GM21737 (cell line): Measurements from ENCODE around the gene WASF2.
A peak's percentile ranks its signal among the peaks of the same experiment; 100 is the strongest.
"Not testable (repeated sequence)": the region's sequence is repeated elsewhere in the genome, so short reads cannot be mapped to it uniquely, and the experiment has no call there.

Experiments used
- ATAC-seq: cut with Tn5 transposase; IDR thresholded peaks from one replicate; pipeline ENCODE4 v1.9.1; 2021; ENCODE audit warnings: mild to moderate bottlenecking, moderate library complexity; ENCODE audit not compliant: unreplicated experiment

Gene WASF2, protein sequence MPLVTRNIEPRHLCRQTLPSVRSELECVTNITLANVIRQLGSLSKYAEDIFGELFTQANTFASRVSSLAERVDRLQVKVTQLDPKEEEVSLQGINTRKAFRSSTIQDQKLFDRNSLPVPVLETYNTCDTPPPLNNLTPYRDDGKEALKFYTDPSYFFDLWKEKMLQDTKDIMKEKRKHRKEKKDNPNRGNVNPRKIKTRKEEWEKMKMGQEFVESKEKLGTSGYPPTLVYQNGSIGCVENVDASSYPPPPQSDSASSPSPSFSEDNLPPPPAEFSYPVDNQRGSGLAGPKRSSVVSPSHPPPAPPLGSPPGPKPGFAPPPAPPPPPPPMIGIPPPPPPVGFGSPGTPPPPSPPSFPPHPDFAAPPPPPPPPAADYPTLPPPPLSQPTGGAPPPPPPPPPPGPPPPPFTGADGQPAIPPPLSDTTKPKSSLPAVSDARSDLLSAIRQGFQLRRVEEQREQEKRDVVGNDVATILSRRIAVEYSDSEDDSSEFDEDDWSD

DNA sequence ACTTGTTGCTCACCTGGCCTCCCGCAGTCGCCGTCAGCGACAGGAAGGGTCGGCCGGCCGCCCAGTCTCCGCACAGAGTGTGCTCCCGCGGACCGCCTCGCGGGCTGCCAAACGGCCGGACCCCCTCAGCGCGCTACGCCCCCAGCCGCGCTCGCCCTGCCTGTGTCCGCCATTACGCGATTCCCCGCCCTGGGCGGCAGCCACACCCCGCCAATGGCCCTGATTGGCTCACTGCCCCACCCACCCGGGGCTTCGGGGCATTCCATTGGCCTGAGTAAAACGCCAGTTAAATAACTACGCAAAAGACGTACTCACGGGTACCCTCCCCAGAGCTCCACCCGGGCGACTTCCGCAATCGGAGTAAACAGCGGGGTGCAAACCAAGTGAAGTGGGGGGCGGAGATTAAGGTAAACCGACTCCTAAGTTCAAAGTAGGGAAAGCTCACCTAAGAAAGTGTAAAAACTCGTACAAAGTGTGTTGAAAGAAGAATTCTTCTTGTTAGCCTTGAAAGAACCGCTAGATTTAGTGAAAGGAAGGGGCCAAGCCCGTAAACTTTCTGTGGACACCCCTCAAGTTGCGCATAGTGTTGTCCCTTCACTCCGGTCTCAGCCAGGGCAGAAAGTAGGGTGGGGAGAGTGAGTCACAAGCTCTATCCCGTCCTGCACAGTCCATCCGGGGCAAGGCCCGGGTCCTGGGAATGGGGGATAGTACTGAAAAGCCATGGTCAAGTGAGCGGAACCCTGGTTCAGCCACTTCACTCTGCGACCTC lies at the start of gene WASF2:
Gene WASF2, minus strand, starts transcription at position 195 of the 769 bp plus-strand sequence. CDS start 61,277 bp downstream, outside the sequence.
- ATAC-seq = peak; percentile 74

DNA sequence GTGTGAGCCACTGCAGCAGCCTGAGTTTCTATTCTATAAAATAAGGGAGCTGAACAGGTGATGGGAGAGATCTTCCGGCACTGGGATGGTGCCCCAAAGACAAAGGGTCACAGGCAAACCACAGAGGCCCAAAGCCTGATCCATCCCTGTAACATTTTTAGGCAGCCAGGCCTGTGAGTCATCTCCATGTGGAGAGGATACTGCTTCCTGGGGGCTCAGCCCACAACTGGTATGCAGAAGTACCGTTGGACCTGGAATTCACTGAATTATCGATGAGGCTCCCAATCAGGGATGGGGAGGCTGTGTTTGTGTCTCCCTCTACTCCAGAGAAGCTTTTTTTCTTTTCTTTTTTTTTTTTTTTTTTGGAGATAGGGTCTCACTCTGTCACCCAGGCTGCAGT lies 48.8 kb upstream of the WASF2 start:
- ATAC-seq = no peak

DNA sequence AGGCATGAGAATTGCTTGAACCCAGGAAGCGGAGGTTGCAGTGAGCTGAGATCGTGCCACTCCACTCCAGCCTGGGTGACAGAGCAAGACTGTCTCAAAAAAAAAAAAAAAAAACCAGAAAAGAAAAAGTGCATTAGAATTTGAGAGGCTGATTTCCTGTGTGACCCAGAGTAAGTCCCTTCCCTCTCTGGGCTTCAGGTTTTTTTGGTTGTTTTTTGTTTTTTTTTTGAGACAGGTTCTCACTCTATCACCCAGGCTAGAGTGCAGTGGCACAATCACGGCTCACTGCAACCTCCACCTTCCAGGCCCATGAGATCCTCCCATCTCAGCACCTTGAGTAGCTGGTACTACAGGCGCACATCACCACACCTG lies 48.3 kb upstream of the WASF2 start:
- ATAC-seq = not testable (repeated sequence)

DNA sequence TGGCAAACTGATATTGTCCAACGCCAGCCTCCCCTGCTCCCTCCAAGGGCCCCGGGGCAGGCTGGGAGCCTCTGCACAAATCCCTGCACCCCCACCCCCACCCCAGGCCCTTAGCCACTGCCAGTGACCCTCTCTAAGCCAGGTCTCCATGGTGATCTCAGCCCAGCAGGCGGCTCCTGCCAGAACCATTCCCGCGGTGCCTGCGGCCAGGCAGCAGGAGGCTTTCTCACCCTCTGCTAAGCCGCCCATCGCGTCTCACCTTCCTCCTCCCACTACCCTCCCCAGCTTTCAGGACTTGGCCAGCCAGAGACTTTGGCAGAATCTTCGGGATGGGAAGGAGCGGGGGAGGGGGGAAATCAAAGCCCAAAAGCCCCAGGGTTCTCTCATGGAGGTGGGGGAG lies 46.8 kb upstream of the WASF2 start:
- no peak for ATAC-seq

DNA sequence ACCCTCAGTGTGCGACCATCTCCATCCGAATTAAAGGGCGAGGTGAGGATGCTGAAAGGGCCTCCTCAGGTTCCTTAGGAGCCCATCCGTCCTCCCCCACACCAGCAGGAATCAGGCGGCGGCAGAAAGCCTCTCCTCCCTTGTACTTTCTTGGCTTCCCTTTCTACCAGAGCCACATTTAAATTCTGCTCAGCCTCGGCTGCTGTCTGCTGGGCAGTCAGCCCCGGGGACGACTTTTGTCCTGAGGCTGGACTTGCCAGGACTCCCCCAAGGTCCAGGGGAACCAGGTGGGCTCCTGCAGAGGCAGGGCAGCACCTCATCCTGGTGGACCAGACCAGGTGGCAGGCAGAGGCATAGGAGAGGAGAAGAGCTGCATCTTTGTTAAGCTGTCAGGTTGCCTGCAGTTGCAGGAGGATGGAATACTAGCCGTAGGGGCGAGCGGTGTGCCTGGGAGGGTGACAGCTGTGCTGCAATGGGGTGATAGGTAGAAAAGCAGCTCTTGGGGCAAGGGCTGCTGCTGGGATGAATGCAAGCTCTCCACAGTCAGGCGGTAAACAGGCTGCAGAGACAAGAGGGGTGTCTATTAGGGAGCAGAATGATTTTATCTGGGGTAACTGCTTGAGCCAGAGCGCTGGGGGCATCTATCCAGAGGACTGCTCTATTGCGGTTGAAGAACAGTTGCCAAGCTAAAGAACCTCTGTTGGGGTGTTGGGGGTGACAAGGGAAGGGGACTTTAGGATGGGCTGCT lies 46.2 kb upstream of the WASF2 start:
- no peak for ATAC-seq

DNA sequence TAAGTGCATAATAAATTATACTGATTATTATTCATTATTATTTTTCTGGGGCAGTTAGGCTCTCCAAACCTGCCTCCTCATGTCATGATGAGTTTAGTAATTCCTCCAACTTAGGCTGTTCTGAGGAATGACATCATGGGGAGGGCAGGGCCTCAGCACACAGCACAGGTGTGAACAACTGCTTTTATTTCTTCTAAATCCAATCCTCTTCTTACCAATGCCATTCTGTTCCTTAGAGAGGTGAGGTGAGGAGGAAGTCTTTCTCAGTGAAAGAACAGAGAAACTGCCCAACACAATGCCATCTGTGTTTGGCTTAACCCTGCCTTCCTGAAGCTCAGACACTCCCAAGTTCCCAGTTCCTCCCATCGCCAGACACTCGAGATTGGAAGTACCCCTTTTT lies 45.4 kb upstream of the WASF2 start:
- ATAC-seq = no peak

DNA sequence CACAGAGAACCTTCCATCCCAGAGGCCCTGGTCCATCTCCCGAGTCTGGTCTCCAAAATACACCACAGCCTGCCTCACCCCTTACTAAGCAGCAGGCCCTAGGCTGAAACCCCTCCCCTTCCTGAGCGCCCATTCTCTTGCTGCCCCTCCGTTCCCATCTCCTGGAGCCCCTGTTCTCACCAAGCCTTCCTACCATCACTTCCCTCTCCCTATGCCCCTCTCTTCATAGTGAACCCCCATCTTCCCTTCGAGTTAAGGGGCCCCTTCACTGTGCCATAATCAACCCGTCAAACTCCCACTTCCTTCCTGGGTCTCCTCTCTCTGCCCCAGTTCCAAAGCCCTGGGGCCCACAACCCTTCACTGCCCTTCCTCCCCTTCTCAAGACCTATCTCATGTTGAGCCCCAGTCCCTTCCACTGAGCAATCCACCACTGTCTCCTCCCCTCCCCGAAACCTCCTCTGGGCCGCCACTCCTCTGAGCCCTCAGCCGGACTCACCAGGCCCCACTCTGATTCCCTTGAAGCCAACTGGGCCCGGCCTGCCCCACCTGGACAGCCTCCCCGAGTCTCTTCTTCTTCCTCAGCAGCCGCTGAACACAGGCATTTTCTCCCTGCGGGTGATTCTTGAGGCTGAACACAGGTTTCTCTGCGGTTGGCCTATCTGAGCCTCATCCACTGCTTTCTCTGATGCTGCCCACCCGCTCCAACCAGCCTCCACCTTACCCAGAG lies 42.2 kb upstream of the WASF2 start:
- no peak for ATAC-seq

DNA sequence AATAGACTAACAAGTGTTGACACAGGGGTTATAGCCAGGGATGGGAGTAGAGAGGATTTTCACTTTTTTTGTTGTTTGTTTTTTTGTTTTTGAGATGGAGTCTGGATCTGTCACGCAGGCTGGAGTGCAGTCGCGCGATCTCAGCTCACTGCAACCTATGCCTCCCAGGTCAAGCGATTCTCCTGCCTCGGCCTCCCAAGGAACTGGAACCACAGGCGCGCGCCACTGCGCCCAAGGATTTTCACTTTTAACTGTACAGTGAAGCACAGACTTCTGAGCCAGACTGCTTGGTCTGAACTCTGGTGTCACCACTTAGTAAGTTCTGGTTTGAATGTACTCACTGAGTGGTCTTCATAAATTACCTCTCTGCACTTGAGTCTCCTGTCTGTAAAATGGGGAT lies 40.2 kb upstream of the WASF2 start:
- ATAC-seq = no peak

DNA sequence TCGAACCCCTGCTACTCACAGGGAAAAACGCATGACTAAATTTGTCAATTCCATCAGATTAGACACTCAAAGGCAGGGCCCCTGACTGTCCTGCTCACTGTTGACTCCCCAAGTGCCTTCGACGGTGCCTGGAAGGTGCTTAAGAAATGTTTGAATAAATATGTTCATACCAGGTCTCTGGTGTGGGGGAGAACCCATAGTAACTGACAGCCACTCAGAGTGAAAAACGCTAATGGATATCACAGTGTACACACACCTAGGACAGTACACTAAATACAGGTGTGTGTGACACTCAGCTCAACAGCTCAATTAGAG lies 39.7 kb upstream of the WASF2 start:
- ATAC-seq = no peak

DNA sequence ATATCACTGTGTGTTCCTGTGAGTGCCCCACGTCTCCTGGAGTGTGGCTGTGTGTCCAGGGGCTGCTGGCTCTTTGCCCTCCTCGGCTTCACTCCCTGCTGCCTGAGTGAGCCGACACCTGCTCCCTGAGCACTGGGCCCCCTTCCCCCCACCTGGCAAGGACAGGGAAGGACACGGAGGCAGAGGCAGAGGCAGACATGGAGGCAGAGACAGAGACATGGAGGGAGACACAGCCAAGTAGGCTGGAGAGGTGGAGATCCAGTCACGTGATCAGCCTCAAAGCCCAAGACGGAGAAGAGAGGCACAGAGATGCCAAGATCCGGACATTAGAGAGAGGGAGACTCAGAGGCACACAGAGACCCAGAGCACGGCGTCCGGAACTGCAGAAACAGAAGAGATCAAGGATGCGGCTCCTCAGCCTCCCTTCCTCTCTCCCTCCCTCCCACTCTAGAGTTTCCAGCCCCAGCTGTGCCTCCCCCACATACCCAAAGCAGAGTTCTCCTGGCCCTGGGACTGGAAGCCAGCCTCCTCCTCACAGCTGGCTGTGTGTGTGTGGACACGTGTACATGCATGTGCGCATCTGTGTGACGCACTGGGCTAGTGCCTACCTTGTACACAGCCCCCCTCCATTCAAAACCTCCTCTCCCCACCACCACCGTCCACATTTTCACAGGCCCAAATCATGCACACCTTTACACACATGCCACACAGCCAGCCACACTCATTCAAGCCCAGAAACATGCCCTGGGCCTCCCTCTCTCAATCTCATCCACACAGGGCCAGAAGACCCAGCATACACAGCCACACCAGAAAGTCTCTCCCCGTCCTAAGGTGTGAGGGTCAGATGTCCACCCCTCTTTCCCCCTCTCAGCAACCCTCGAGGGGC lies 39.1 kb upstream of the WASF2 start:
- ATAC-seq = no peak

DNA sequence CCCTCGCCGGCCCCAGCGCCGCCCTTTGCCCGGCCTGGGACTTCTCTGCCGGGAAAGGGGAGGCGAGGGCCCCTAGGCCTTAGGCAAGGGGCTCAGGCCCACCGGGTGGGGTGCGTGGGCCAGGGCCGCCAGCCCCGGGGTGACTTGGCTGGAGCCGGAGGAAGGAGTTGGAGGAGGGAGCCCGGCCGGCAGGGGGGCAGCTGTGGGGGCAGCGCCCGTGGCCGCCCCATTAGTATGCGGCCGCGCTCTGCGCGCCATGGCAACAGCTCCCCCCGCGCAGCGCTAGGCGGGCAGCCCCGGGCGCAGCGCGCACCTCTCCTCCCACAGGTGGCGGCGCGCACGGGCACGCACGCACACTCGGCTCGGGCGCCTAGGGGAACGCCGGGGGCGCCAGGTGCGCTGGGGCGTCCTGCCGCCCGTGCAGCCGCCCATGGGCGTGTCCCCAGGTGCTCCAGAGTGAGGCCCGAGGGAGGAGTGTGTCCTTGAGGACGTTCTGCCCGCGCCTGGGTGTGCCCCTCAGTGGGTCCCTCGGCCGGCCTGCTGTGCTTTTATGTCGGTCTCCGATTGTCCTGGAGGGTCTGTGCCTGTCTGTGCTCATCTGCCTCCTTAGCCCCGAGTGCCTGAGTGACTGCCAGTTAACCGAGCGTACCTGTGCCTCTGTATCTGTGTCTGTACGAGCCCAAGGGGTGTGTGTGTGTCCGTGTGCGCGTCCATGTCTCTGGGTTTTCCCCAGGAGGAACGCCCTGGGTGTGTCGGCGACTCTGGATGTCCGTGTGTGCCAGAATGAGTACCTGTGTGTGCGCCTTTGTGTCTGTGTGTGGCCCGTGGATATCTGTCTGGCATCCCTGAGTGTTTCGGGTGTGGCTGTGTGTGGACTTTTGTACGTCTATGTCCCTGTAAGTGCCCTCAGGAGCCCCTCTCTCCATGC lies 38.2 kb upstream of the WASF2 start:
- ATAC-seq = no peak

DNA sequence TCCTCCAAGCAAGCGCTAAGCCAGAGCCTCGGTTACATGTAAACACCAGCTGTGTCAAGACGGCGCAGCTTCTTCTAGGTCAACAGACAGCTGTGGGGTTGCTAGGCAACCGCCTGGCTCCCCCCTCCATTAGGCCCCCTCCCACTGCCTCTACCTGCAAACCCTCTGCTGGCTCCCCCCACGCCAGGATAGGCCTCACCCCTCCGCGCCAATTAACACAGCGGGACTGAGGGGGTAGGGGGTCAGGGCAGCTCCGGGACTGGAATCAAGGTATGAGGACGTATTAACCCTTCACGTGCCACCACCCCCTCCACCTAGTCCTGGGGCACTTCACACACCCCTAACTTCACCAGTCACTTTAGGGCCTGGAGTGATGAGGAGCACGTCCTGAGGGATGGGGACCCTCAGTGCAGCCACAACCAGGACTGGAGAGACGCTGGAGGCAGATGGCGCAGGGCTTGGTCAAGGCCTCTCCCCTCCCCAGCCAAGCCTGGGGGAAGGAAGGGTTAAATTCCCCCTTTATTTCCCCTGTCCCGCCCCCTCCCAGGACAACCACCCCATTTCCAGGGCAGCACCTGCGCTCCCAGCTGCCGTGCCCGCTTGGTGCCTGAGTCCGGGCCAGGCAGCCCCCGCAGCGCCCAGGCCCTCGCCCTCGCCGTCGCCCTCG lies 37.4 kb upstream of the WASF2 start:
- ATAC-seq = no peak

DNA sequence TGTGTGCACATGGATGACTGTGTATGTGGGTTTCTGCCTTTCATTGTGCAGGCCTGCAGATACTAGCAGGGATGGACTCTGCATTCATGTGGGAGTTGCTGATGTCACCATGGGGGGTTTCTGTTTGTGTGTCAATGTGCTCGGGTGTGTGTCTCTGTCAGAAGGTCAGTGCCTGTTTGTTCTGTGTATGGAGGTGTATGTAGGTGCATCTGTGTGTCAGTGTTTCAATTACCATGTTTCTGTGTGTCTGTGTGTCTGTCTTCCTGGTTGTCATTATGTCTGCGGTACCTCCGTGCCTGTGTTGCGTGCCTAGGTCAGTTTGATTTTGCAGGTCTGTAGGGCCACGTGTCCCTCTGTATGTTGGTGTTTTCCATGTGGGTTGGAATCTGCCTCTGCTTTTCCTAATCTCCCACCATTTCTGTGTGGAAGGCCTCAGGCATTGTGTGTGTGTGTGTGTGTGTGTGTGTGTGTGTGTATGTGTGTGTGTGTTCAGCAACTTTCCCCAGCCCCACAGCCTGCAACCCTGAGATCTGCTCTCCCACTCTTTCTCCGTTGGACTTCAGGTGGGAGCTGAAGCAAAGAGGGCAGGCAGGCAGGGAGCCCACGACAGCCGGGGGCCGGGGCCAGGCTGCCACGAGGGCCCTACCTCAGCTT lies 36.7 kb upstream of the WASF2 start:
- ATAC-seq = no peak

DNA sequence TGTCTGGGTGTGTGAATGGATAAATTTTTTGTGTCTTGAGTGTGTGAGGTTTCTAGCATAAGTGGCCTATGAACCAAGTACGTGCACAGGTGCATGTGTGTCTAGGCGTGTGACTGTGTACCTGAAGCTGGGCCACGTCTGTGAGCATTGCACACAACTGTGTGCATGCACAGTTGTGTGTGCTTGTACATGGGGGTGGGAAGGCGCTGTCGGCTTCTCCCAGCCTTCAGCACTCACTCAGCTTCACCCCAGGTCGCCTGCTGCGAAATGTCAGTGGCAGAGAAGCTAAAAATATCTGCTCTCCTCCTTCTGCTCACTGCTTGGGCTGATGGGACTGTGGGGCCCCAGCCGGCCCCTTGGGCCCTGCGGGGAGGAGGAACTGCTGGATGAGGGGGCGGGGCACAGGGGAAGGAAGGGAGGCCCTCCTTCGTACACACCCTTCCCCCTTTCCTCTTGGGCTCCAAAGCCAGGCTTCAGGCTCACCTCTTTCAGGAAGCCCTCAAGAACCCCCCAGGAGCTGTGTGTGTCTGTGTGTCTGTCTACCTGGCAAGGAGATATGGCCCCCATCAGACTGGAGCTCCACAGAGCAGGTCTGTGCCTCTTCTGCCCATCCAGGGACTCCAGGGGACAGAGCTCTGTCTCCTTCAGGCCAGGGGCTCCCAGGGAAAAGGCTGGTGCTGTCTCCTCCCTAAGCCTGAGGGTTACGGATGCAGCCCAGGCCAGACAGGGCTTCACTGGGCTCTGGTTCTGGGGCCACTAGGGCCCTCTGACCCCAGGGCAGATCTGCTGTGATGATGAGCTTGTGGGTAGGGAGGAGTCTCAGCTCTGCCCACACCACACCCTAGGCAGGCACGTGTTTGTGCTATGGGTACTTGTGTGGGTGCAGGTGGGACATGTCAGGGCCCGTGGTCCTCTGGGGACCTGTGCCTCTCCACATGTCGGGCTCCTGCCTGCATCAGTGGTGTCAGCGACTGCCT lies 35.6 kb upstream of the WASF2 start:
- peak; percentile 54 for ATAC-seq

DNA sequence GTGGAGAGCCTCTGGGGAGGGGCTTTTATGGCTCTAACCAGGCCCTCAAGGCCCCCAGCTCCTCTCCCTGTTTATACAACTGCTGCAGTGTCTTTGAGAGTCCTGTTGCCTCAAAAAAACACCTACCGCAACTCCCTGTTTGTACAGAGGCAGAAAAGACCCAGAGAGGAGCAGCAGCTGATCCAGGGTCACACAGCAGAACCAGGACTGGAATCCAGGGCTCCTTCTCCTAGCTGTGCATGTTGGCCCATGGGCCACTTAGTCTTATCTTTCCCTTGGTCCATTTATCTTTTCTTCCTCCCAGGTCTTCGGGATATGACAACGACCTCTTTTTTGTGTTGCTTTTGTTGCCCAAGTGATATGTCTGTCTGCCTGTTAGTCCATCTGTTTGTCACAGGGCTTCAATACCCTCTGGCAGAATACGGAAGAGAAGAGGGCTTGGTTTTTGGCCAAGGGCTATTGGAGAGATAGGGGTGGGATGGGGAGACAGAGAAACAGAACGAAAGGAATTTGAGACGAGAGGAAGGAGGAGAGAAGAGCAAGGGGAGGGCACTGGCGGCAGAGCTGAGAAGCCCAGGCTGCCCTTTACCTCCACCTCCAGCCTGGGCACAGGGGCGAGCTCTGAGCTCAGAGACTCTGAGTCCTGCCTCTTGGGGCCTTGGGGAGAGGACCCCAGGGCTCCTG lies 33.5 kb upstream of the WASF2 start:
- no peak for ATAC-seq
